Endothelial cell of umbilical vein (primary cell): Measurements from ENCODE around the gene SUPT5H. TPM values are rescaled to one million over a fixed set of nuclear protein-coding genes. Genes with fewer than 3 reads are reported as not detected.

ENCODE experiments used
- BruUV-seq: library from RNA; stranded (reverse); fragments of 400-500 nt; replicated peaks from 2 replicates; lab custom pipeline; 2021; lab: Mats Ljungman, UMichigan
- CTCF ChIA-PET: fragments of 300-600, 350-600 bp; sonication (Branson Sonifier 250); formaldehyde crosslinking; loops from one replicate; lab custom pipeline; 2021; ENCODE audit warnings: antibody characterized with exemption, inconsistent platforms; lab: Charles Lee
- POLR2A ChIA-PET: fragments of 300-600, 350-600 bp; sonication (Branson Sonifier 250); formaldehyde crosslinking; loops from one replicate; lab custom pipeline; 2021; ENCODE audit warnings: antibody characterized with exemption, inconsistent platforms; lab: Charles Lee
- DNase-seq: peaks from one replicate; pipeline ENCODE4 v3.0.0-alpha.2; 2011; ENCODE audit warnings: low read depth, low spot score
- FAIRE-seq: peaks from 2 replicates; lab custom pipeline; 2011; peaks lifted over from hg19 to GRCh38; lab: Jason Lieb, UNC
- H2AFZ ChIP-seq: 2 replicates; pipeline ENCODE4 v1.6.0; 2012; ENCODE audit warnings: low read depth, low read length, control low read depth, inconsistent platforms
- H3K27ac ChIP-seq: 2 replicates; pipeline ENCODE4 v1.5.1; 2011; ENCODE audit warnings: low read depth, mild to moderate bottlenecking, control low read depth, low read length, moderate library complexity; ENCODE audit not compliant: insufficient read depth
- H3K27me3 ChIP-seq, 2 experiments: 2 replicates each; pipeline versions ENCODE4 v1.6.0 to v1.6.1; 2011; ENCODE audit warnings: low read length in 2 of 2, mixed read lengths in 1 of 2; ENCODE audit not compliant: control insufficient read depth in 2 of 2, insufficient read depth in 2 of 2
- H3K36me3 ChIP-seq, 2 experiments: 2 replicates in 1 of 2; 3 replicates in 1 of 2; pipeline ENCODE4 v1.5.1; 2011; ENCODE audit warnings: low read length in 2 of 2, mild to moderate bottlenecking in 1 of 2, moderate library complexity in 1 of 2; ENCODE audit not compliant: control insufficient read depth in 2 of 2, insufficient read depth in 2 of 2; ENCODE audit errors: extremely low read depth in 1 of 2
- H3K4me1 ChIP-seq: 3 replicates; pipeline ENCODE4 v1.5.1; 2011; ENCODE audit warnings: mild to moderate bottlenecking, low read length; ENCODE audit not compliant: control insufficient read depth, insufficient read depth; ENCODE audit errors: extremely low read depth
- H3K4me2 ChIP-seq: 2 replicates; pipeline ENCODE4 v1.6.1; 2011; ENCODE audit warnings: low read length, control low read depth, mixed read lengths; ENCODE audit not compliant: insufficient read depth
- H3K4me3 ChIP-seq, 3 experiments: fragments of 200-600 bp in 1 of 3; sonication (generic), shearing (Covaris generic) in 1 of 3; replicated peaks in 1 of 3; 2 replicates each; pipeline ENCODE4 v1.5.1; 2011 to 2016; ENCODE audit warnings: control low read depth in 3 of 3, low read length in 3 of 3, mild to moderate bottlenecking in 2 of 3, inconsistent platforms in 1 of 3, low read depth in 1 of 3, moderate library complexity in 1 of 3; ENCODE audit not compliant: insufficient read depth in 1 of 3
- H3K79me2 ChIP-seq: 2 replicates; pipeline ENCODE4 v1.6.0; 2012; ENCODE audit warnings: low read length, inconsistent platforms; ENCODE audit not compliant: control insufficient read depth, insufficient read depth
- H3K9ac ChIP-seq: replicated peaks from 2 replicates; pipeline ENCODE3; 2011; ENCODE audit warnings: low read length, control low read depth; ENCODE audit not compliant: insufficient read depth; ENCODE audit errors: extremely low read depth
- H3K9me1 ChIP-seq: replicated peaks from 3 replicates; pipeline ENCODE4 v1.6.0; 2011; ENCODE audit warnings: mild to moderate bottlenecking, low read length; ENCODE audit not compliant: control insufficient read depth, insufficient read depth; ENCODE audit errors: extremely low read depth
- H3K9me3 ChIP-seq: replicated peaks from 2 replicates; pipeline ENCODE4 v1.5.1; 2012; ENCODE audit warnings: low read length, inconsistent platforms; ENCODE audit not compliant: control insufficient read depth, insufficient read depth
- H4K20me1 ChIP-seq: replicated peaks from 2 replicates; pipeline ENCODE3; 2011; ENCODE audit warnings: mild to moderate bottlenecking, low read length; ENCODE audit not compliant: control insufficient read depth, insufficient read depth; ENCODE audit errors: extremely low read depth
- CTCF ChIP-seq, 2 donors: IDR thresholded peaks; 1 replicate in 1 of 2; 2 replicates in 1 of 2; pipeline ENCODE4 v1.5.1; 2011; ENCODE audit warnings: low read length in 2 of 2, mild to moderate bottlenecking in 2 of 2, moderate library complexity in 2 of 2, control low read depth in 1 of 2, inconsistent platforms in 1 of 2, low read depth in 1 of 2; ENCODE audit not compliant: insufficient read depth in 1 of 2; ENCODE audit errors: extremely low read depth in 1 of 2
- FOS ChIP-seq: IDR thresholded peaks from 2 replicates; pipeline ENCODE4 v1.6.1; 2011; ENCODE audit warnings: mild to moderate bottlenecking, low read length, moderate library complexity, borderline replicate concordance; ENCODE audit not compliant: insufficient read depth
- JUN ChIP-seq: IDR thresholded peaks from 2 replicates; pipeline ENCODE4 v1.6.1; 2011; ENCODE audit warnings: borderline replicate concordance, low read depth; ENCODE audit not compliant: insufficient read length, insufficient read depth
- dilution Hi-C: fragments of 300-500 bp; cut with MboI; formaldehyde crosslinking; loops from one replicate; pipeline ENCODE4 v1.15.0; 2019; ENCODE audit warnings: low sequenced_read_pairs; ENCODE audit not compliant: extremely low pct_ligation_motif_present
- intact Hi-C: fragments of 100-400 bp; cut with micrococcal nuclease; formaldehyde crosslinking; loops from one replicate; pipeline ENCODE4 v1.10.0; 2022
- polyA plus RNA-seq, 4 experiments: library from polyadenylated mRNA; depleted of rRNA in 3 of 4; stranded (reverse) in 3 of 4; unstranded in 1 of 4; fragments of >200 nt; gene quantifications; 2 replicates each; pipeline versions ENCODE4 v1.2.1 to v1.2.3, GENCODE V29; 2011 to 2012; ENCODE audit warnings: missing spikeins in 1 of 4
- total RNA-seq: library from RNA; stranded (reverse); gene quantifications from 2 replicates; pipeline ENCODE4 v1.2.3, GENCODE V29; 2021

The SUPT5H gene
- total and polyA plus RNA-seq, 2 donors (not counting 3 experiments of a cell fraction or from before 2014, with no cell fraction given): 87.6 to 120 TPM

- DNase-seq (no peak), FAIRE-seq (no peak)
- intact Hi-C loops (no loop called here), dilution Hi-C loops (no loop called here)
- H3K4me3 ChIP-seq: no peak overlapping the region
- TF ChIP-seq CTCF (IDR thresholded peaks at IDR 0.05; ENCODE audit: extremely low read depth in 1 of 2, insufficient read depth in 1 of 2, low read depth in 1 of 2, low read length in 2 of 2) (no peak), FOS (no peak), JUN (peak; percentile 3)
- BruUV-seq: no TSS peak
- H3K79me2 ChIP-seq: no peaks in the 10 kb centered on the region
- ChIA-PET POLR2A (no interaction called here), CTCF (interaction anchor here (1.1 kb wide), 1 partner anchor 62 kb away, joined by 3 read pairs; the partner anchor contains the start of gene EID2B)
- H3K27me3 ChIP-seq: no peaks in the 10 kb centered on the region
- no peaks in the 10 kb centered on the region for H3K4me1 ChIP-seq
- no peaks in the 10 kb centered on the region for H4K20me1 ChIP-seq
- no peak overlapping the region for H2AFZ ChIP-seq
- no peak overlapping the region for H3K4me2 ChIP-seq
- peaks cover 10 to 80% of the 10 kb centered on the region in 2 experiments for H3K36me3 ChIP-seq
- H3K9me3 ChIP-seq: no peaks in the 10 kb centered on the region
- H3K9me1 ChIP-seq: no peaks in the 10 kb centered on the region
- no peak overlapping the region for H3K27ac ChIP-seq
- H3K9ac ChIP-seq: no peak overlapping the region
These were observed 25.4 kb downstream of the SUPT5H start for GRCh38 chr19:39470724-39471339.
